ENCODE data around the gene NMNAT2. TPM values are rescaled to one million over a fixed set of nuclear protein-coding genes. Genes with fewer than 3 reads are reported as not detected.
A peak's percentile ranks its signal among the peaks of the same experiment; 100 is the strongest.

The NMNAT2 gene
- total and polyA plus RNA-seq, 7 donors: 0.04 to 0.61 (median 0.38) TPM

DNA sequence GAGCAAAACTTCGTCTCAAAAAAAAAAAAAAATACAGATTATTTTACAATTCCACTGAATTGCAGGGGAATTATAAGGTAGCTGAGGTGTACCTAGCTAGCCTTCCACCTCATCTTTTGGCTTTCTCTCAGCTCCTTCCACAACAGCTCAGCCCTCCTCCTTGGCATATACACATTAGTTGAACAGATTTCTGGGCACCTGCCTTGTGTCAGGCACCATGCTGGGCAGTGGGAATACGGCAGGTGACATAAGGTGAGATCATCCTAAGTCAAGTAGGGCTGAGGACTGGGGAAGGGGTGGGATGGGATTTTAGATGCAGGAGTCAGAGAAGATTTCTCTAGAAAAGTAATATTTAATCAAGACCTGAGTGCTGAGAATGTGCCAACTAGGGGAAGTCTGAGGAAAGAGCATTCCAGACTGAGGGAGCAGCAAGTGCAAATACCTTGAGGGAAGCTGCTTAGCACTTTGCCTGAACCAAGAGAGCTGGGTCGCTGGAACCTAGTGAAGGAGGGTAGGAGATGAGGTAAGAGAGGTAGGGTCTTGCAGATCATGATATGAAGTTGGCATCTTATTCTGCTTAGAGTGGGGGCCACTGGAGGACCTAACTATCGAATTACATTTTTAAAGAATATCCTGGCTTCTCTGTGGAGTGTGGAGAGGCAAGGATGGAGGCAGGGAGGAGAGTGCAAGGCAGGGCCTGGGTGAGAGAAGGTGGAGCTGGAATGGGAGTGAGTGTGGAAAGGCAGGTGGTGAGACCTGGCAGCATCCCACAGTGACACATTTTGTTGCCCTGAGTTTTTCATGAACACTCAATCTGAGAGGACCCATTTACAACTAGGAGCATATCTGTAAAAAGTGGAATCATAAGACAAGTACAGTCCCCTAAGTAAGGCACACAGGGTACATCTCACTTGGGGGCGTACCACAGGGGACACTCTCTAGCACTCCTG, 203.9 kb downstream of the NMNAT2 start:
- Histone ChIP-seq H3K36me3 (ENCODE audit: insufficient read depth in 1 of 2, low read depth in 1 of 2) (no peaks in the 10 kb centered on the region), H3K27me3 (ENCODE audit: insufficient read depth in 3 of 3, low read length in 2 of 3) (no peaks in the 10 kb centered on the region), H3K4me3 (no peak overlapping the region), H3K9me3 (no peaks in the 10 kb centered on the region), H3K4me1 (peaks cover 15% of the 10 kb centered on the region), H3K27ac (no peak overlapping the region)
- TF ChIP-seq, protein P1, sequence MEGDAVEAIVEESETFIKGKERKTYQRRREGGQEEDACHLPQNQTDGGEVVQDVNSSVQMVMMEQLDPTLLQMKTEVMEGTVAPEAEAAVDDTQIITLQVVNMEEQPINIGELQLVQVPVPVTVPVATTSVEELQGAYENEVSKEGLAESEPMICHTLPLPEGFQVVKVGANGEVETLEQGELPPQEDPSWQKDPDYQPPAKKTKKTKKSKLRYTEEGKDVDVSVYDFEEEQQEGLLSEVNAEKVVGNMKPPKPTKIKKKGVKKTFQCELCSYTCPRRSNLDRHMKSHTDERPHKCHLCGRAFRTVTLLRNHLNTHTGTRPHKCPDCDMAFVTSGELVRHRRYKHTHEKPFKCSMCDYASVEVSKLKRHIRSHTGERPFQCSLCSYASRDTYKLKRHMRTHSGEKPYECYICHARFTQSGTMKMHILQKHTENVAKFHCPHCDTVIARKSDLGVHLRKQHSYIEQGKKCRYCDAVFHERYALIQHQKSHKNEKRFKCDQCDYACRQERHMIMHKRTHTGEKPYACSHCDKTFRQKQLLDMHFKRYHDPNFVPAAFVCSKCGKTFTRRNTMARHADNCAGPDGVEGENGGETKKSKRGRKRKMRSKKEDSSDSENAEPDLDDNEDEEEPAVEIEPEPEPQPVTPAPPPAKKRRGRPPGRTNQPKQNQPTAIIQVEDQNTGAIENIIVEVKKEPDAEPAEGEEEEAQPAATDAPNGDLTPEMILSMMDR (IDR thresholded peaks at IDR 0.05): no peak
- no peak for ATAC-seq
- no peak for DNase-seq
- intact Hi-C loops (cut with DNase I): no loop called here
- WGBS, 3 donors: 88 to 90% (median 90%) methylated on average over 5 of the region's 5 CpGs

DNA sequence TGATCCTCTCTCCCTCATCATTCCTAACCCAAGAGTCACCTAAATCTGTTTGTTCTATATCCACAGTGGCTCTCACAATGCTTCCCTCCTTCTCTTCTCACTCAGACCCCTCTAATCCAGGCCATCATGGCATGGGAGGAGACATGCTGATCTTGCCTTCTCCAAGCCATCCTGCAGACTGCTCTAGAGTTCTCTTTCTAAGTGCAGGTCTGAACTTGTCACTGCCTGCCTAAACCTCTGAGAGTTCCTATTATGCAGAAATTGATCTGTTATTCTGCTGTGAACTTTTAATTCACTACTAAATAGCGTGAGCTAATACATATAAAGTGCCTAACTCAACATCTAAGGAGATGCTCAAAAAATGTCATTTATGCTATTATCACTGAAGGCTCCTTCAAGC, 205.3 kb downstream of the NMNAT2 start:
- intact Hi-C loops (cut with DNase I): no loop called here

DNA sequence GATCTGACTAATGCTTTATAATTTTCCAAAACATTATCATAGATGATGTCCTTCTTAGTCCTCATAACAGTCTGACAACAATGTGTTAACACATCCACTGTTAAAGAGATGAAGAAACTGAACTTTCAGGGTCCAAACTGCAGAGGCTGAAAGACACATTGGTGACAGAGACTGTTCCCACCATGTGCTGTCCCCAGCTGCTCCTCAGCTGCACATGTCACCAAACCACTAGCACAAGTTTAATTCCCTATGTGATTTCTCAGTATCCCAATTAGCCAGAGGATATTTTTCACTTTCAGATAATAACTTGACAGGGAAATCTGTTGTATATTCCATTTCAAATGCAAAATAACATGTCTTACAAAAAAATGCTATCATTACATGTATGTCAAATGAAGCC, 207.5 kb downstream of the NMNAT2 start:
- intact Hi-C loops (cut with DNase I): no loop called here
- Histone ChIP-seq H3K36me3 (ENCODE audit: insufficient read depth in 1 of 2, low read depth in 1 of 2) (no peaks in the 10 kb centered on the region), H3K9me3 (no peaks in the 10 kb centered on the region), H3K4me3 (no peak overlapping the region), H3K27me3 (ENCODE audit: insufficient read depth in 3 of 3, low read length in 2 of 3) (no peaks in the 10 kb centered on the region), H3K4me1 (no peaks in the 10 kb centered on the region), H3K27ac (no peak overlapping the region)
- DNase-seq: no peak
- TF ChIP-seq, protein P1 (IDR thresholded peaks at IDR 0.05): no peak
- no peak for ATAC-seq

More for the DNA sequence above, 205.3 kb downstream of the NMNAT2 start:
- no peak for ATAC-seq
- DNase-seq: no peak
- TF ChIP-seq, protein P1 (IDR thresholded peaks at IDR 0.05): no peak
- no peaks in the 10 kb centered on the region for H3K9me3 ChIP-seq
- no peak overlapping the region for H3K4me3 ChIP-seq
- H3K27ac ChIP-seq: no peak overlapping the region
- 98 to 100% (median 98%) methylated on average over 1 of the region's 1 CpG for WGBS, 3 donors
- no peaks in the 10 kb centered on the region for H3K36me3 ChIP-seq (ENCODE audit: insufficient read depth in 1 of 2, low read depth in 1 of 2)
- H3K4me1 ChIP-seq: peaks cover 2% of the 10 kb centered on the region
- H3K27me3 ChIP-seq (ENCODE audit: insufficient read depth in 3 of 3, low read length in 2 of 3): no peaks in the 10 kb centered on the region

DNA sequence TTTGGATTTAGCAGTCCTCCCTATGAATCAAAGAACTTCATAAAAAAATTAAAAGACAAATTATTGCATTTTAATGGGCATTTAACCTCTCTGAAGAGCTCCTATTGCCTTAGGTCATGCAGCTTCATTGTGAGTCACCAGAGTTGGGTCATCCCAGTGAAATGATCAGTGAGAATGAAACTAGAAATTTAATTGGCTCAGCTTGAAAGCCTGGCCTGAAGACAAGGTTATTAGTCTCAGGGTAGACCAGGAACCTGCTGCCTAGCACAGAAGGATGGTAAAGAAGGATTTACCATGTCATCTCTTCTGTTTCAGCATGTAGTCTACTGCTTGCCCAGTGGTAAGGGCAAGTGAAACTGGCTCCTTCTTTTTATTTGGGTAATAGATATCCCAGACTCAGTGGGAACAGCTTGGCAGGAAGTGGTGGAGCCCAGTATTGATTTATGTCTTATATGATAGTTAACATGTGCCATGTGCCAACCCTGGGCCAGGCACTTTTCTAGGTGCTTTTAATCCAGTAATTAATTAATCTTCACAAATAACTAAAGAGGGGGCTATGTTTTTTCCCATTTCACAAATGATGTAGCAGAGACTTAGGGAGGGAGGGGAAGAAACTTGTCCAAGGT, 208.5 kb downstream of the NMNAT2 start:
- ATAC-seq: peak; percentile 43 to 65 (median 58)
- DNase-seq: no peak
- TF ChIP-seq, protein P1 (IDR thresholded peaks at IDR 0.05): no peak
- Histone ChIP-seq H3K36me3 (ENCODE audit: insufficient read depth in 1 of 2, low read depth in 1 of 2) (no peaks in the 10 kb centered on the region), H3K4me1 (no peaks in the 10 kb centered on the region), H3K27me3 (ENCODE audit: insufficient read depth in 3 of 3, low read length in 2 of 3) (peaks cover 0 to 3% (median 0%) of the 10 kb centered on the region in 3 donors), H3K4me3 (no peak overlapping the region), H3K9me3 (no peaks in the 10 kb centered on the region), H3K27ac (no peak overlapping the region)
- intact Hi-C loops (cut with DNase I): no loop called here
